OCI-M2 (cell line): ENCODE measurements around the gene SPATA25.
"Not testable (repeated sequence)": the region's sequence is repeated elsewhere in the genome, so short reads cannot be mapped to it uniquely, and the experiment has no call there.

Experiments used
- DNase-seq: peaks from one replicate; lab custom pipeline; 2025; ENCODE audit not compliant: unreplicated experiment; lab: John Stamatoyannopoulos, UW

SPATA25 gene

GRCh38 chr20:45887346-45887715 lies at the start of gene SPATA25:
SPATA25 (minus strand) TSS chr20:45887622; CDS start chr20:45887590, 32 bp downstream.
- no peak for DNase-seq

GRCh38 chr20:45935416-45936046 lies 48.1 kb upstream of the SPATA25 start:
- DNase-seq = no peak

GRCh38 chr20:45934586-45935415 lies 47.4 kb upstream of the SPATA25 start, which contains the start of gene PCIF1:
PCIF1 (plus strand) TSS chr20:45934683; CDS start chr20:45939000, 4,317 bp downstream.
- peak; percentile 96 for DNase-seq

GRCh38 chr20:45934046-45934585 lies 46.7 kb upstream of the SPATA25 start:
- no peak for DNase-seq

GRCh38 chr20:45933266-45934045 lies 46.0 kb upstream of the SPATA25 start:
- peak; percentile 47 for DNase-seq

- DNase-seq = not testable (repeated sequence)
Observed at GRCh38 chr20:45931680-45932079, 44.3 kb upstream of the SPATA25 start.

- DNase-seq = no peak
Observed at GRCh38 chr20:45927071-45927878, 39.9 kb upstream of the SPATA25 start.

- no peak for DNase-seq
Observed at GRCh38 chr20:45926731-45927070, 39.3 kb upstream of the SPATA25 start.

GRCh38 chr20:45925821-45926506 lies 38.5 kb upstream of the SPATA25 start:
- no peak for DNase-seq

GRCh38 chr20:45924391-45925261 lies 37.2 kb upstream of the SPATA25 start:
- no peak for DNase-seq

- no peak for DNase-seq
Observed at GRCh38 chr20:45921337-45922189, 34.1 kb upstream of the SPATA25 start.

- DNase-seq = no peak
Observed at GRCh38 chr20:45920462-45921336, 33.3 kb upstream of the SPATA25 start.

- DNase-seq = no peak
Observed at GRCh38 chr20:45919542-45920399, 32.3 kb upstream of the SPATA25 start.

- DNase-seq = no peak
Observed at GRCh38 chr20:45918779-45919537, 31.5 kb upstream of the SPATA25 start.

GRCh38 chr20:45918182-45918737 lies 30.8 kb upstream of the SPATA25 start:
- DNase-seq = no peak
